ENCODE results near the gene C17orf50.

Gene C17orf50

DNA sequence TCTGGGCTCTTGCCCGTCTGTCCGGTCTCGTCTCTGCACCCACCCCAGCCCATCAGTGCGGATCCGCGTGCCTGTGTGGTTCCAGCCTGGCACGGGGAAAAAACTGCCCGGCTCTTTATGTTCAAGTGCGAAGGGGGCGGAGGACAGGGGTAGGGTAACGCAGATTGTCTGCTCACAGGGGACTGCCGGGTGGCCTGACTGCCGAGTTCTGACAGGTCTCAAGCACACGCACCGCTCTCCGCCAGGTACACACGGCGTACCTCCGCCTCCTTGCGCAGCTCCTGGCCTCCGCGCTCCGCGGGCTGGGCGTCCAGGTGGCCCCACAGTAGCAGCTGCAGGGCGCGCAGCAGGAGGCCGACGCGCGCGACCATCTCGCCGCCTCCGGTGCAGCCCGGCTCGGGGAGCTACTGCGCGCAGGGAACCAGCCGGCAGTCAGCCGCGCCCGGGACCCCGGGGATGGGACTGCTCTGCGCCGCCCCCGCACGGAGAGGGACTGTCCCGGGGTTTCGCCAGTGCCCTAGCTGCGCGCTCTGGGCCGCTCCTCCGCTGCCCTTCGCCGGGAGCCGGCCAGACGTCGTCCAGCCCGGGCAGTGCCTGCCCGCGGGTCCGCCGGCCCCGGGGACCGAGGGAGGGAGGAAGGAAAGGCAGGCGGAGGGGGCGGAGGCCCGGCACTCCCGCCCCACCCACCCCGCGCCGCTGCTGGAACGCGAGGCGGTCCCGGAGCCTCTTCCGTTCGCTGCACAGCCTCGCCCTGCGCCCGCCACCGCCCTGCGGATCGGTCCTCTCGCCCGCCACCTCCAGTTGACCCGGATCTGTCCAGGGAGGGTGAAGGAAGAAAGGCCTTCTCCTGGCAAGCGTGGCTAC, 34.6 kb downstream of the C17orf50 start, which contains the start of gene MMP28:
Gene MMP28, minus strand, starts transcription at position 635 of the 864 bp plus-strand sequence. Its CDS starts 264 bp downstream, at position 371.
- DNase-seq (ENCODE audit: low read depth), result peak; percentile 7
- no peak within 1 kb of the TSS for H3K4me3 ChIP-seq (ENCODE audit: low read depth, low read length)
- TF ChIP-seq, protein P1, sequence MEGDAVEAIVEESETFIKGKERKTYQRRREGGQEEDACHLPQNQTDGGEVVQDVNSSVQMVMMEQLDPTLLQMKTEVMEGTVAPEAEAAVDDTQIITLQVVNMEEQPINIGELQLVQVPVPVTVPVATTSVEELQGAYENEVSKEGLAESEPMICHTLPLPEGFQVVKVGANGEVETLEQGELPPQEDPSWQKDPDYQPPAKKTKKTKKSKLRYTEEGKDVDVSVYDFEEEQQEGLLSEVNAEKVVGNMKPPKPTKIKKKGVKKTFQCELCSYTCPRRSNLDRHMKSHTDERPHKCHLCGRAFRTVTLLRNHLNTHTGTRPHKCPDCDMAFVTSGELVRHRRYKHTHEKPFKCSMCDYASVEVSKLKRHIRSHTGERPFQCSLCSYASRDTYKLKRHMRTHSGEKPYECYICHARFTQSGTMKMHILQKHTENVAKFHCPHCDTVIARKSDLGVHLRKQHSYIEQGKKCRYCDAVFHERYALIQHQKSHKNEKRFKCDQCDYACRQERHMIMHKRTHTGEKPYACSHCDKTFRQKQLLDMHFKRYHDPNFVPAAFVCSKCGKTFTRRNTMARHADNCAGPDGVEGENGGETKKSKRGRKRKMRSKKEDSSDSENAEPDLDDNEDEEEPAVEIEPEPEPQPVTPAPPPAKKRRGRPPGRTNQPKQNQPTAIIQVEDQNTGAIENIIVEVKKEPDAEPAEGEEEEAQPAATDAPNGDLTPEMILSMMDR (IDR thresholded peaks at IDR 0.05; ENCODE audit: insufficient read depth, low read depth, low read length, missing control alignments), result no peak

DNA sequence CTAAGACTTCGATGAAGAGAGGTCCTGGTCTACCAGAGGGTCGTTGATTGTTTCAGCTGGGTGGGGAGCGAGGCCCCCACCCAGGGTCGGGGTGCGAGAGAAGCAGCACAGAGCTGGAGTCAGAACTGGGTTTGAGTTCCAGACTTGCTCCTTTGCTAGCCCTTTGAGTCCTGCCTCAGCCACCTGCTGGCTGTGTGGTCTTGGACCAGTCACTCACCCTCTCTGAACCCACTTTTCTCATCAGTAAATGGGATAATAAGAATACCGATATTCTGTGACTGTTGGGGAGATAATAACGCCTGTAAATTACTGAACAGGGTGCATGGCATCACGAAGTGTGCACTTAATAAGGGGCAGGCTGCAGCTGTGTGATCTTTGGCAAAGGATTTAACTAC, 35.2 kb downstream of the C17orf50 start:
- TF ChIP-seq, protein P1 (IDR thresholded peaks at IDR 0.05; ENCODE audit: insufficient read depth, low read depth, low read length, missing control alignments), result no peak
- H3K4me3 ChIP-seq (ENCODE audit: low read depth, low read length), result no peak overlapping the region
- DNase-seq (ENCODE audit: low read depth), result no peak

DNA sequence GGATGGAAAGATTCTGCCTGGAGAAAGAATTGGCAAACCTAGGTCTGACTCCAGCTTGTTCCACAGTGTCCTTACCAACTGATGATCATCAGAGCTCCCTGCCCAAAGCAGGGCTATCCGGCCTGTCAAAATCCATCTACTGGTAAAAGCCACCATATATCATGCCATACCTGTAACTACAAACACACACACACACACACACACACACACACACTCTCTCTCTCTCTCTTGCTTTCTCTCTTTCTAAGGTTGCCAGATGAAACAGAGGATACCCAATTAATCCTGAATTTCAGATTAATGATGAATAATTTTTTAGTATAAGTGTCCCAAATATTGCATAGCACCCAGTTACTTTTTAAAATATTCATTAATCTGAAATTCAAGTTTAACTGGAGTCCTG, 36.3 kb downstream of the C17orf50 start:
- DNase-seq (ENCODE audit: low read depth), result no peak
- TF ChIP-seq, protein P1 (IDR thresholded peaks at IDR 0.05; ENCODE audit: insufficient read depth, low read depth, low read length, missing control alignments), result no peak
- no peak overlapping the region for H3K4me3 ChIP-seq (ENCODE audit: low read depth, low read length)

DNA sequence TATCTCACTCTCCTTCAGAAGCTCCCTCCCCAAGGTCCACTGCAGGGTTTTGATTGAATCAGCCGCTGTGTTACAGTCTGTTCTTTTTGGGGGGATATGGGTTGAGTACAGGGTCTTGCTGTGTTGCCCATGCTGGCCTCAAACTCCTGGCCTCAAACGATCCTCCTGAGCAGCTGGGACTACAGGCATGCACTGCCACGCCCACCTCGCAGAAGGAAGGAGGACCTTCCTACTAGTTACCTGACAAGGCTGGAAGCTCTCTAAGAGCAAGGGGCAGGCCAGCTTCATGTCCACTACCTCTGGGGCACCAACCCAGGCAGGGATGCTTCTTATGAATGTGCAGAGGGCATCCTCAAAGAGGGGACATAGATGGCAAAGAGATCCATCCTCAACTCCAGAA, 36.7 kb downstream of the C17orf50 start:
- no peak for DNase-seq (ENCODE audit: low read depth)
- H3K4me3 ChIP-seq (ENCODE audit: low read depth, low read length), result no peak overlapping the region
- TF ChIP-seq, protein P1 (IDR thresholded peaks at IDR 0.05; ENCODE audit: insufficient read depth, low read depth, low read length, missing control alignments), result no peak

DNA sequence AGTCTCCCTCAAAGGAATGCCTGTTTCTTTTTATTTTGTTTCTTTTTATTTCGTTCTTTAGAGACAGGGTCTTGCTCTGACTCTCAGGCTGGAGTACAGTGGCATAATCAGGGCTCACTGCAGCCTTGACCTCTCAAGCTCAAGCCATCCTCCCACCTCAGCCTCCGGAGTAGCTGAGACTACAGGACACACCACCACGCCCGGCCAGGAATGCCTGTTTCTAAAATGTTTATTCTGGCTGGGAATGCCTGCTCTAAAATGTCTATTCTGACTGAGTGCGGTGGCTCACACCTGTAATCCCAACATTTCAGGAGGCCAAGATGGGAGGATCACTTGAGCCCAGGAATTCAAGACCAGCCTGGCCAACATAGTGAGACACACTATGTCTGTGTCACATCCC, 37.2 kb downstream of the C17orf50 start:
- DNase-seq (ENCODE audit: low read depth), result no peak
- TF ChIP-seq, protein P1 (IDR thresholded peaks at IDR 0.05; ENCODE audit: insufficient read depth, low read depth, low read length, missing control alignments), result no peak
- H3K4me3 ChIP-seq (ENCODE audit: low read depth, low read length), result no peak overlapping the region

DNA sequence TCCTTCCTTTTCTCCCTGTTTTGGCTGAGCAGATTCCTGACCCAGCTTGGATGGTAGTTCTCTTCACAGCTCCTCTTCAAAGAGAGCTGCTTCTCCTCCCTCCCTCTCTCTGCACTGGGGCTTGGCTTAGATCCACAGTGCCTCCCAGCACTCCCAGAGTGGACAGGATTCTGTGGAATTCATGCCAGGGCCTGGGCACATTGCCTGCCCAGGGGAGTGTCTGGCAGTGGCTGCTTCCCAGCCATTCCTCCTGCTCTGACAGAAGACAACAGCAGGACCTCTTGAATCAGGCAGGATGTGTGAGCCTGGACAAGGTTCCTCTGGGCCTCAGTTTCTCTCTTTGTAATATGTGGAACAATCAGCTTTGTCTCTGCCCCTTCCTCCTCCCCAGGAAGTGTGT, 39.3 kb downstream of the C17orf50 start:
- no peak for DNase-seq (ENCODE audit: low read depth)
- no peak overlapping the region for H3K4me3 ChIP-seq (ENCODE audit: low read depth, low read length)
- TF ChIP-seq, protein P1 (IDR thresholded peaks at IDR 0.05; ENCODE audit: insufficient read depth, low read depth, low read length, missing control alignments), result no peak

Measured in GM12865 (cell line).